Hepatic stellate cell (primary cell): ENCODE data around the gene PIK3R6.
"Not testable (repeated sequence)": the region's sequence is repeated elsewhere in the genome, so short reads cannot be mapped to it uniquely, and the experiment has no call there.

Source experiments
- DNase-seq: peaks from one replicate; pipeline ENCODE4 v3.0.0; 2011; ENCODE audit warnings: low spot score

PIK3R6 gene

GRCh38 chr17:8872705-8873435, 5.4 kb upstream of the PIK3R6 start:
- DNase-seq = no peak

- DNase-seq = no peak
Observed at GRCh38 chr17:8872036-8872704, 4.7 kb upstream of the PIK3R6 start.

GRCh38 chr17:8871081-8871581, 3.7 kb upstream of the PIK3R6 start:
- no peak for DNase-seq

- DNase-seq = no peak
Observed at GRCh38 chr17:8870406-8871040, 3.0 kb upstream of the PIK3R6 start.

- DNase-seq = no peak
Observed at GRCh38 chr17:8869114-8869815, 1.8 kb upstream of the PIK3R6 start.

GRCh38 chr17:8868529-8868951, 1.1 kb upstream of the PIK3R6 start:
- no peak for DNase-seq

GRCh38 chr17:8868092-8868491, 618 bp upstream of the PIK3R6 start:
- no peak for DNase-seq

- DNase-seq = no peak
Observed at GRCh38 chr17:8865811-8866210, 1.7 kb downstream of the PIK3R6 start.

- no peak for DNase-seq
Observed at GRCh38 chr17:8865385-8865784, 2.1 kb downstream of the PIK3R6 start.

- DNase-seq = no peak
Observed at GRCh38 chr17:8862213-8863056, 5.0 kb downstream of the PIK3R6 start.

- no peak for DNase-seq
Observed at GRCh38 chr17:8861495-8862181, 5.8 kb downstream of the PIK3R6 start.

- DNase-seq = no peak
Observed at GRCh38 chr17:8859804-8860430, 7.6 kb downstream of the PIK3R6 start.

- DNase-seq = no peak
Observed at GRCh38 chr17:8859027-8859803, 8.3 kb downstream of the PIK3R6 start.

- no peak for DNase-seq
Observed at GRCh38 chr17:8857919-8858318, 9.6 kb downstream of the PIK3R6 start.

- DNase-seq = no peak
Observed at GRCh38 chr17:8856869-8857575, 10.5 kb downstream of the PIK3R6 start.

GRCh38 chr17:8856205-8856603, 11.3 kb downstream of the PIK3R6 start:
- DNase-seq = not testable (repeated sequence)

GRCh38 chr17:8855477-8856204, 11.8 kb downstream of the PIK3R6 start:
- no peak for DNase-seq

- no peak for DNase-seq
Observed at GRCh38 chr17:8851600-8851999, 15.9 kb downstream of the PIK3R6 start.
